Measurements from ENCODE around the gene ZNF804A.

The ZNF804A gene

DNA sequence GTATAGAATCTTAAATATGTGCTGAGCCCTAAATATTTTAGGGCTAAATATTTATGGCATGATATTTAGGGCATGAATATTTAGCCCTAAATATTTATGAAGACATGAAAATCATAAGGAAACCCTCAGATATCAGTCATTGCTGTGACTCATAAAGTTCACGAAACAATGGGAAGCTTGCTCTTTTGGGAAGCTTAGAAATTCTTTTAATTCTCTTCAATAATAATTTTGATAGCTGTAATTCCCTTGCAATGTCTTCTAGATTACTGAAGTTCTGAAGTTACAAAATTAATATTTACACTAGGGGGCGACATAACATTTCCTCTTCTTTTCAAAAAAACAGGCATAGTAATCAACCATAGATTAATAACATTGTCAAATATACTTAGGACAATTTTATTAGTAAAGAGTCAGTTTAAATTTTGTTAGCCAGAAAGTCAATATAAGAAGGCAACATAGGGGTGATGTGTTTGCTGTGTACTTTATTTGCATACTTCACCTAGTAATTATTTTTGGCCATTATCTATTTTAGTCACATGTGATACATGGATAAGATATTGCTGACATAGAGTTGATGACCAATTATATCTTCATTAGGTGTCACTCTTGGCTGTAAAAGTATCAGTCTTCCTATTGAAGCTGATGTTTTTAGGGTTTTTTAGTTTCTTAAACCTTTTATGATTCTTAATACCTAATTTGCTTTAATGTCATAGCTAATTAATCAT lies 13.2 kb downstream of the ZNF804A start:
- DNase-seq = peak in 2 of 3 experiments; percentile 27 to 65

DNA sequence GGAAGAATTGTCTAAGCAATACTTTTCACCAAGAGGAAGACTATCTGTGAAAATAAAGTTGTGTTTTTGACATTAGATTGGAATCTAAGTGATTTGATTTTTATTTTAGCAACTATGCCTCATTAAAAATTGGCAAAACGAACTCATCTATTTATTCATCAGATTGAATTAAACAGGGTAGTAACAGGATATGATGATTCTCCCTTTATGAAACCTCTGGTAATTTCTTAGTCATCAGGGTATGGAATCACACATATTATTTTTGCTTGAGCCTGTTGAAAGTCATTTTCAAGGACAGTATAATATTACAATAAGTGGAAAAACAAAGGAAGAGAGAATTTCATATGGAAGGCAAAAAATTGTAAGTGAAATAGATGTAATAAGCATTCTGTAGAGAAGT lies 22.0 kb downstream of the ZNF804A start:
- DNase-seq = no peak

DNA sequence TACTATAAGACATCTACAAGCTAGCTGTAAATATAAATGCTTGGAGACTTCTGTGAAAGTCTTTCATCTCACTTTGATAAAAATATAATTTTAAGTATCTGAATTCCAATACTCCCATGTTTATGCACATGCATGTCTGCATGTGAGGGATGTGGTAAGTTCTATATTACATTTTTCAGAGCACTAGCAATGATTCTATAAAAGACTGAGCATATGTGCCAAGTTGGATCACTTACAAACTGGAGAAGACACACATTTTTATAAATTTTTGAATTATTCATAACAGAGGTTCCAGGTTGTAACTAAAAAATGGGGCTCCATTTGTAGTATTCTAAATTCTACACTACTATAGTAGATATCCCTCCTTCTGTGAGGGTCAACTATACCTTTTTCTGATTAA lies 26.0 kb downstream of the ZNF804A start:
- no peak for DNase-seq

DNA sequence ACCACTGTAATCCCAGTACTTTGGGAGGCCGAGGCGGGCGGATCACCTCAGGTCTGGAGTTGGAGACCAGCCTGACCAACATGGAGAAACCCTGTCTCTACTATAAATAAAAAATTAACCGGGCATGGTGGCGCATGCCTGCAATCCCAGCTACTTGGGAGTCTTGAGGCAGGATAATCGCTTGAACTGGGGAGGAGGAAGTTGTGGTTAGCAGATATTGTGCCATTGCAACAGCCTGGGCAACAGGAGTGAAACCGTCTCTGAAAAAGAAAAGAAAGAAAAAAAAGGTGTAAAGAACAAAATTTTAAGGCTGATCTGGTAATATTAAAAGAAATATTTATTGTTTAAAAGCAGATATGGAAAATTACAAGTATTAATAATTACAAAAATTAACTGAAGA lies 29.7 kb downstream of the ZNF804A start:
- no peak for DNase-seq

DNA sequence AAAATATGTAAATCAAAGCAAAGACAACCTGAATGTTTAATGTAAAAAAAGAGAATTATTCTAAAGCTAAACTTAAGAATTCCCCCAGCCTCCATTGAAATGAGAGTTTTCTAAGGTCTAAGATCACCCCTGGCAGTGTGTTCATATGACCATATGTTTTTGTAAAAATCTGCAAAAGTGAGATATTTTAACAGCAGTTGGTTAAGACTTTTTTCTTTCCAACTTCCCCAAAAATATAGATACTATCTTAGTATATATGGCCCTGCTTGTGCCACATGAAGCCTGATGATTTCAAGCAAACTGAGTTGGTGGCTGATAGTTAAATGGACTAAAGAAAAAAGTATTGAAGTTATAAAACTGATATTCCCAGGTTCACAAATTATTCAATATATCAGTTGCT lies 35.4 kb downstream of the ZNF804A start:
- DNase-seq = no peak

DNA sequence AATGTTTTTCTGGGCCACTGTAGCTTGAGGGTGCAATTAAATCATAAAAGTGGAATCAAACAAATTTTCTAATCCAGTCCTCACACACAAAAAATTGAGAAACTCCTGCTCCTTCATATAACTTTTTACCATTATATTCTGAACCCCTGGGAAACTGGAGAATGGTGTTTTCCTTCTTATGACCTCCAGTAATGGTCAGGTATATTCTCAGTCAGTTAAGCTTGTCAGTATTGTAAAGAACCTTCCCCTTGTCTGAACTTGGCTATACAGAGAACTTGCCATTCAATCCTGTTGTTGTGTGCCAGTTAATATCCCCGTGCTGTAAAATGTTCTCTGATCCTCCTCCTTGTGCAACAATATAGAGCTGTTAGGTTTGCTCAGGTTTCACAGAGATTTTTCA lies 39.5 kb downstream of the ZNF804A start:
- DNase-seq = no peak

DNA sequence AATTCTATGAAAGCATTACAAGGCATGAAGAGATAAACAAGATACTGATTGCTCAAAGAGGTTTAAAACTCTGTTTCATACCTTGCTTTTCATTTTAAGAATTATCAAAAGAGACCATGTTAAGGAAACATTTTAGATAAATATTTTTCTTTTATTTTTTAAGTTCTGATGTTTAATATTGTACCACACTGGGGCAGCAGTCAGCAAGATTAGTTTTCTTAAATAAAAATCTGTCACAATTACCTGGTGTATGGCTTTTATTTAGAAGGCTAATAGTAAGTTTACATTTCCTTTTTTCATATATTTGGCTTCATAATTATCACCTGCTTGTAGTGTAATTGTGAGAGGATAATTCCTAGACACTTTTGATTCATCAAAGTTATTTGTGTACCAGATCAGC lies 46.4 kb downstream of the ZNF804A start:
- DNase-seq = peak in 1 of 3 experiments; percentile 48

DNA sequence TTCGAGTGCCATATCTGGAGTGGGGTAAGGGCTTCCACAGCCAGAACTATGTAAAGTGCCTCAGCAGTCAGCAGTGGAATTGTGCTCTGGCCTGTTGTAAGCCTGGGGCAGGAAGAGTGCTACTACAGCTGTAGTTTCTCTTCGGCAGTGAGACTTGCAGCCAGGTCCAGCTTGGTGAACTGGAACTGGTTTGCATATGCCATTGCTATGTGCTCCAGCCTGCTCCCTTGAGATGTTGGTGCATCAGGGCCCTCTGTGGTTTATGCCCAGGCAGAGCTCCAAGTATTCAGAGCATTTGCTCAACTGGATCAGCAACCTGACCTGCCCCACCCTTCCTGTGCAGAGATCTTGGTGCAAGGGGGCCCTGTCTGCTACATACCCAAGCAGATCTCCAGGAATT lies 47.8 kb downstream of the ZNF804A start:
- DNase-seq = no peak

DNA sequence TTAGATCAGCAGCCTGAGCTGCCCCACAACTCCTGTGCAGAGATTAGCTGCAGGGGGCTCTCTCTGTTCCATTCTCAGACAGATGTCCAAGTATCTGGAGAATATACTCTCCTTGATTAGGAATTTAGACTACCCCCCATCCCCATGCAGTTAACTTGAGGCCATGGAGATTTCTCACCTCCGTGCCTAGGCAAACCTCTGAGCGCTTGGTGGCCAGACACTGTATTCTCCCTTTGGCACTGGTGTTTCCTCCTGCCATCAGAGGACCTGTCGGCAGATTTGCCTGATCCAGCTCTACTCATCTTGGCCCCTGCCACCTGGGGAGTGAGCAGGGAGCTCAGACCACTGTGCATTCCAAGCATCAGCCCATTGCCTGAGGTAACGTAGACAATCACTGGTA lies 48.3 kb downstream of the ZNF804A start:
- no peak for DNase-seq

DNA sequence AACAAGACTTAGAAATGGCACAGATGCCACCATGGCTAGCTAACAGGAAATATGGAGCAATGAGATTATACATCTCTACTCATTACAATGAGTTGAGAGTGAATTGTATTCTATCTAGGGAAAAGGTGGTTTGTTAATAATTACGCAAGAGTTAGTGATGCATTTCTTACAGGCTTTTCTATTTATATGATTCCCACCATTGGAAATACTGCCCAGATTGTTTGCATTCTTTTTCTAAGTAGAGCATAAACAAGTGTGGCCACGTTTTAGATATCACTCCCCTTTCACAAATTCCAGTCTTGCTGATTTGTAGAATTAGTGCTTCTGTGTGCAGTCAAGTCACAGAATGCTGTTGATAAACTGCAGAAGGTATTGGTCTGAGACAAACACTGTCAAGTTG lies 56.6 kb downstream of the ZNF804A start:
- no peak for DNase-seq

DNA sequence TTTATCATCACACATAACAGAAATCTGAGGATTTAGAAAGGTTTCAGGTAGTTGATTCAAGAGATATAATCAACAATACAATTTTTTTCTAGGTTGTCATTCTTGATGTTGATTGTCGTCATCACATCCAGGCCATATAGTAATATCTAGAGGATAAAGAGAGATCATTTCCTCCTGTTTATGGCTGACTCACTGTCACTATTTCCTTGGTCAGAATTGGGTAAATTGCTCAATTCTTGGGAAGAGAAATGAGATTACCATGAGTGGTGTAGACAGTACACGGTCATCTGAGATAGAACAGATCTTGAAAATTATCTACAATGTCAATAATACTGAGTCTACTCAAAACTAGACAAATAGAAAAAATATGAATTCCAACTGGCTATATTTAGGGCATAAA lies 78.8 kb downstream of the ZNF804A start:
- no peak for DNase-seq

DNA sequence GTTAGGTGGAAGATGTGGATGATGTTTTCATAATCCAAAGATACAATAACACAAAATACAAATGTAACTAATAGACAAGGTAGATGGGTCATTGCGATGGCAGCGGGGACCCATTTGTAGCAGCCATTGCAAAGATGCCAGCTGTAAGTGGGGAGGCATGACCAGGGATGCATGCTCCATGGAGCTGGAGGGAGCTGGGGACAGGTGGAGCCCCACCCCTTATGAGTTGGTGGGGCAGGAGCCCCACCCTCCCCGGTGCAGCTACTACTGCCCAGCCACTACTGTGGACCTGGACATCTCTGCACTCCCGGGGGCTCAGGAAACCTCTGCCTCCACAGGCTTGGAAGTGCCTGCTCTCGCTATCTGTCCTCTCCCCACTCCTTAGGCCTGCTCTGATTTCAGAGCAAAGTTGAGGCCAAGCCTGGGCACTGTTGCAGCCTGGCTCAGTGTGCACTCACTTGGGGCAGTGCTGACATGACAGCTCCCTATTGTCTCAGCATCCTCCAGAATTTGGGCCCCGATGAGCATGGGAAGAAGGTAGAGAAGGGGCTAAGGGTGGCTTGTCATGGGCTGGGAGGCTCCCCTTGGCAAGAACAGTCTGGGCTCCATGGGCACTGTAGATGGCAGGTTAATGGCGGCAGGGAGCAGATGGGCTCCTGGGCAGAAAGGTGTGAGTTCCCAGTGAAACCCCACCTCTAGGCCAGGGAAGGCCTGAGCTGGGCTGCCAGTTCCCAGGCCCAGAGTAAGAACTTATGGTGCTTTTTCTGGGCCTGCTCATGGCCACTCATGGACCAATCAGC lies 81.1 kb downstream of the ZNF804A start:
- no peak for DNase-seq

DNA sequence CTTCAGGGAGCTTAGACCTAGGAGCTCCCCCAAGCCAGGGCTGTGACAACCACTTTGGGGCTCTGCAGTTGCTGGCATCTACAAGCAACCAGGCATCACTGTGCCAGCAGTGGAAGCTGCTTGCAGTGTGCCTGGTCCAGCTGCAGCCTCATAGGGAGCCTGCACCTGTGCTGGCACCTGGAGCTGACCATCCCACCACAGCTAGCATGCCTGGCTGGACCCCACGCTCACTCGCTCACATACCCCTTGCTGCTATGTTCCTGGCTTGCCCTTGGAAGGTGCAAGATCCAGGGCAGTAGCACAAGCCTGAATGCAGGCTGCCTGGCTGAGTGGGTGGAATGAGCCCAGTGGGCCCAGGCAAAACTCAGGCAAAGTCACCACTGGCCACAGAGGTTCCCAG lies 82.5 kb downstream of the ZNF804A start:
- no peak for DNase-seq

DNA sequence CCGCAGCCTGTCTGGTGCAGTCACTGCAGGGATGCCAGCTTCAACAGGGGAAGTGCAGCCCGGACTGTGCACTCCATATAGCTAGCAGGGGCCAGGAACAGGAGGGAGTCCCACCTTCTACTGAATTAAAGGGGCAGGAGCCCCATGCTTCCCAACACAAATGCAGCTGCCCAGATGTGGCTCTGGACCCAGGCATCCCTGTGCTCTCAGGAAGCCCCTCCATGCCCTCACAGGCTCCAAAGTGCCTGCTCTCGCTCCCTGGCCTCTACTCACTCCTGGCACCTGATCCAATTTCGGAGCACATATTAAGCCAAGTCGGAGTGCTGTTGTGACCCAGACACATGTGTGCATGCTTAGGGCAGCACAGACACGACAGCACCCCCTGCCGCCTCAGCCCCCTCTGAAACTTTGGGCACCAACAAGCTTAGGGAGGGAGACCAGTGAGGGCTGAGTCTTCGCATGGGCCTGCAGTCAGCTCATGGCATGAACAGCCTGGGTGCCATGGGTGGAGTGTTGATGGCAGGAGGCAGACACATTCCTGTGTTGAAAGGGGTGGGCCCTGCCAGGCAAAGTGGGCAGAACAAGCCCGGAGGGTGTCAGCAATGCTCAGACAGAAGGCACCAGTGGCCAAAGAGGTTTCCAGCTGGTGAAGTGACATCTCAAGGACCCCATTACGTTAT lies 83.5 kb downstream of the ZNF804A start:
- no peak for DNase-seq

DNA sequence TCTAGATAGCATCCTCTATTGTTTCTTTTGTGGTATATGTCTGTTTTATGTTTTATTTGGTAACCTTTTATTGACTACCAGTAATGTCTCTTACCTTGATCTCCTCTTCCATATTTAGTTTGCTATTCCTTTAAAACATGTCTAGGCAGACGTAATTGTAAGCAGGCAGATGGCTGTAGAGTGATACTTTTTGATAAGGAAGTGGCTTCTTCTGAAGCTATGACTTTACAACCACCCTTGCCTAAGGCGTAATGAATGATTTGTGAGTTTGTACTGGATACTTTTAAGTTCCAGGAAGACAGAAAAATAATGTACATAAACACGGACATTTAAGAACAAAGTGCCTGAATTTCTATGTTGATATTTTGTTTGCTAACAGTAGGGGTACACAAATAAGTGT lies 85.6 kb downstream of the ZNF804A start:
- peak in 1 of 3 experiments; percentile 11 for DNase-seq

DNA sequence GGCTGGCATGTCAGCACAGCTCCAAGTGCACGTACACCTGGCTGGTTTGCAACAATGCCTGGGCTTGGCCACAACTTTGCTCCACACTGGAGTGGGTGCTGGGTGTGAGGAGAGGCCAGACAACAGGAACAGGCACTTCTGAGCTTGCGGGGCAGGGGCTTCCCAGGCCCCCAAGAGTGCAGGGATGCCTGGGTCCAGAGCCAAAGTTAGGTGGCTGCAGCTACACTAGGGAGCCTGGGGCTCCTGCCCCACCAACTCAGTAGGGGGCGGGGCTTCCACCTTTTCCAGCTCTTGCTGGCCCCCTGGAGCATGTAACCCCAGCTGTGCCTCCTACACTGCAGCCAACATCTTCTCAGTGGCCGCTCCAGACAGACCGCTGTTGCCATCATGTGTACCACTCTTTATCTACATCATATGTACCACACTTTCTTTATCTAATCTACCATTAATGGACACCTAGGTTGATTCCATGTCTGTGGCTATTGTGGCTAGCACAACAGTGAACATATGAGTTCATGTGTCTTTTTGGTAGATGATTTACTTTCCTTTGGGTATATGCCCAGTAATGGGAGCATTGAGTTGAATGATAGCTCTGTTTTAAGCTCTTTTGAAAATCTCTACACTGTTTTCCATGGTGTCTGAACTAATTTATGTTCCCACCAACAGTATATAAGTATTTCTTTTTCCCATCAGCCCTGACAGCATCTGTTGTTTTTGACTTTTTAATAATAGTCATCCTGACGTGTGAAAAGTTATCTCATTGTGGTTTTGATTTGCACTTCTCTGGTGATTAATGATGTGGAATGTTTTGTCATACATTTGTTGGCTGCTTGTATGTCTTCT lies 87.9 kb downstream of the ZNF804A start:
- DNase-seq = no peak

DNA sequence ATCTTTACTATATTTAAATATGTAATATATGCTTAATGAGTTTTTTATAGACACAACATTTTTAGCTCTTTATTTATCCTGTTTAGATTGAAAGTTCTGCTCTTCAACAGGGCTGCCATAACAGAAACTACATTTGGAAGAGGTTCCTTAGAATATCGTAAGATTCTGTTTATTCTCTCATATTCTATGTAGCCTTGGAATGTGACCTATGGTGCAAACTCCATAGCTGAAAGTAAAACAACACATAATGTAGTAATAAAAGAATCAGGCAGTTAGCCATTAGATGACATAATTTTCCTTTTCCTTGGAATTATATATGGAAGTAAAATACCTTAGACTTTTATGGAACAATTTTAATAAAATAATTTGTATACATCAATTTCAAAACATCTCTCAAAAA lies 91.3 kb downstream of the ZNF804A start:
- no peak for DNase-seq

DNA sequence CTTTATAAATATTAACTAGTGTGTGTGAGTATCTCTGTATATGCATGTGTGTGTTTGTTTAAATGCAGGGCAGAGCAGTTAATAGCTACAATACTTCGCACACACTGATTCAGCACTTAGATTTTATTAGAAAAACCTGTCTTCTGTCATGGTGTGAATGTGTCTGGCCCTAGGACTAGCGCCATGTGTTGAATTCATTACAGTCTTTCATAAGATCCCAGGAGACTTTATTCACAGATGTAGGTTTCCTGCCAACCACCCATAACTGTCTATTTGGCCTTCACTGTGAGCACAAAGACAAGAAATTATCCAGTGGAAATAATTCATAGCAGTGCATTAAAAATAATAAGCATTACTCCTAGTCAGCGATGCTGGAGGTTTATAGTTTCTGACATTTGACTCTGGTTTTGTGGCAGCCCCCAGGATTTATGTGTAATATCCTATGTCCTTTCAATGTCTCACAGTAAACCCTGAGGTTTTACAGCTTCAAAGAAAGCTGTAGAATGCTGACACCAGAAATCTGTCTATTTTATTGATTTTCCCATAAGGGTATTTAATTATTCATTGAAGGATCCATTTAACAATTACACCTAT lies 93.9 kb downstream of the ZNF804A start:
- peak in 1 of 3 experiments; percentile 63 for DNase-seq

DNA sequence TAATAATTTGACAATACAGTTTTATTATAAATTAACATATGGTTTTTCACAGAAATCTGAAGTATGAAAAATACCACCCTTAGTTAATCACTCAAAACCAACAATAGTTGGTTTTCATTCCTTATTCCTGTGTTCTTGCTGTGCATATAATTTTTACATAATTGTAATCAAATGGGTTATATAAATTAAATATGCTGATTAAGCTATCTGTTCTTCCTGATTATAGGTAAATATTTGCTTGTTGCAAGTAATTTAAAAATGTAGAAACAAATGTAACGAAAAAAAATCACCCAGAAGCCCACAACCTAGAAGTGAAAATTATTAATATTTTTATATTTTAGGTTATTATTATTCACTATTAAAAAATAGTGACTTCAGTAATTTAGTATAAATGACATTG lies 98.3 kb downstream of the ZNF804A start:
- DNase-seq = no peak

DNA sequence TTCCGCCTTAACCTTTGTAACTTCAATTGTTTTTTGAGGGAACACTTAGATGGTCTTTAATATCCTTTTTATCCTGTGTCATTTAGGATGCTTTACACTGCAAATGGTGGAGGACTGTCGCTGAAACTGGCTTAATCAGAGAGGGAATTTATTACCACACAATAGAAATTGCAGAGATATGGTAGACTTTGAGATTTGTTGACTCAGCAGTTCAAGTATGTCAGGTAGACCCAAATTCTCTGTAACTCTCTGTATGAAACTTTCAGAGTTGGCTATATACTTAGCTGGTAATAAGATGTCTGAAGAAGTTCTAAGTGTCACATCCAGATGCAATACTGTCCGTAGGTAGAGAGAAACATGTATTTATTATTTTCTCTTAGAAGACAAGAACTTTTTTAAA lies 100.1 kb downstream of the ZNF804A start:
- DNase-seq = no peak

DNA sequence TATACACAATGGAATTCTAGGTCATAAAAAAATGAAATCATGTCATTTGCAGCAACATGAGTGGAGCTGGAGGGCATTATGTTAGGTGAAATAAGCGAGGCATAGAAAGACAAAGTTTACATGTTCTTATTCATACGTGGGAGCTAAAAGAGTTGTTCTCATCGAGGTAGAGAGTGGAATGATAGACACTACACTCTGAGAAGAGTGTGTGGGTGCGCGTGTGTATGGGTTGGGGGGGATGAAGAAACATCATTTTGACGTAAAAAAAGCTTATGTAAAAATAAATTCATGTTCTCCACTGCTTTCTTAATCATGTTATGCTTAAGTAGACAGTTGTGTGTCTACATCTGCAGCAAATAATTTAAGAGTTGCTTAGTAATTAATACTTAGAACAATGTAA lies 123.6 kb downstream of the ZNF804A start:
- no peak for DNase-seq

DNA sequence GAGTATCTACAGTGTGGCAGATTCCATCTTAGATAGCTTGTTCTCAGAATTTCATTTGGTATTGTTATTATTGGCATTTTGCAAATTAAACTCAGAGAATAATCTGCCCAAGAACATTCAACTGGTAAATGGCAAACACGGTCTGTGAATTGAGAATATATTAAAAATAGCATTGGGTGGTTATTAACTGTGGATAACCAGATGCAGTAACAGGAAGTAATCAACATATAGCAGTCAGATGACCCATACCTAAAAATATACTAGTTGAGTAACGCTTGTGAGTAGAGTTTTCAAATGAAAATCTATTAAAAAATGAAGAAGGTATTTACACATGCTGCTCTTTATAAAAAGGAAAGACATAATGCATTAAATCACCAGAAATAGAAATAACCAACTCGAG lies 129.5 kb downstream of the ZNF804A start:
- DNase-seq = no peak

DNA sequence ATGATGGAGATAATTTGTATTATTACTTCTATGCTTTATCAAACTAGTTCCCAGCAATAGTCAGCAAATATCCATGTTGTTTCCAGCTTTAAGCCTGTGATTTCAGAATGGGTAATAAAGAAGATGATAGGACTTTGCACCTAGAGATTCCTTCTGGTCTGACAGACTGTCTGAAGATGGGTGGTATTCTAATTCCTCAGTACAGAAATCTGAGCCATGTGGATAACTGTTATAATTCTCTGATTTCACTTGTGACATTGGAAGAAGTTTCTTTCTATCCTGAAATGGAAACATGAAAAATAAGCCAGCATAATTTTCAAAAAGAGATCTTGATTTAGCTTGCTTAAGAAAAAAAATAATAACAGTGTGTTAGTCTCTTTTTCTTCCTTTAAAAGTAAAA lies 130.1 kb downstream of the ZNF804A start:
- no peak for DNase-seq
